Stimulated activated CD4-positive, alpha-beta T cell treated with anti-CD3 and anti-CD28 coated beads, TNF-alpha, amount 100 ng/mL, for 4 hours (primary cell): ENCODE data around the gene GIPC2.
"Not testable (repeated sequence)": the region's sequence is repeated elsewhere in the genome, so short reads cannot be mapped to it uniquely, and the experiment has no call there.

Source experiments
- DNase-seq, 3 experiments: peaks; one replicate each; pipeline ENCODE4 v3.0.0-alpha.2; 2020; ENCODE audit warnings: low read depth in 3 of 3

GIPC2 gene

GRCh38 chr1:78068681-78069283 lies 23.0 kb downstream of the GIPC2 start:
- DNase-seq = no peak

- no peak for DNase-seq
These were observed 24.0 kb downstream of the GIPC2 start for GRCh38 chr1:78069784-78070183.

DNA sequence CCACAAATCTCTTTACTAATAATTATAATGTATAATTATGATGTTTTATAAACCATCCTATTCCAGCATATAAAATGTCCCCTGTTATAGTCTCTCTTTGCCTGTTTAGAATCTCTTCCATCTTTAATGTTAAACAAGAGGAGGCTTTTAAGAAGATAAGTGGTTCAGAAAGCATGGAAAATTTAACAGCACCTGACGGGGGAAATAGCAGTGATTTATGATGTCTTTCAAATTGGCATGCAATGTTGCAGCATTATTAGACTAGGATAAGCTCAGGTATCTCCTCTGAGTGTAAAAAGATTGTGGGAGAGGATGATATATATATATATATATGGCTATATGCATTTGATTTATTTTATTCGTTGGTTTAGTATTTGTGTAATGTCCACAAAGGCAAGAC lies 24.4 kb downstream of the GIPC2 start:
- DNase-seq = no peak

DNA sequence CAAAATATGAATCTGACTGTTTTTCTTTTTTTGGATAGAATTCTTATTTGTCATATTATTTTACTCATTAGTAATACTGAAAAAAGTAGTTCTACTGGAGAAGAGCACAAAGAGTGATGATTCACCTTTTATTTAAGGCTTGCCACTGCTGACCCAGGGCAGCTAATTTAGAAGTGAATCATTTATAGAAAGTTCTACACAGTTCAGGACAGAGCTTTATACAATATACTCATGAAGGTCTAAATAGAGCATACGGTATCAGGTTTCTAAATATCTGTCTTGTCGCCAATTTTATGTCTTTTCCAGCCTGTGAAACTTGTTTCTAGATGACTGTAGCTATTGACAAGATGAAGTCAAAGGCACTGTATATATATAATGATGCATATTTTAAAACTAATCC lies 25.0 kb downstream of the GIPC2 start:
- no peak for DNase-seq

DNA sequence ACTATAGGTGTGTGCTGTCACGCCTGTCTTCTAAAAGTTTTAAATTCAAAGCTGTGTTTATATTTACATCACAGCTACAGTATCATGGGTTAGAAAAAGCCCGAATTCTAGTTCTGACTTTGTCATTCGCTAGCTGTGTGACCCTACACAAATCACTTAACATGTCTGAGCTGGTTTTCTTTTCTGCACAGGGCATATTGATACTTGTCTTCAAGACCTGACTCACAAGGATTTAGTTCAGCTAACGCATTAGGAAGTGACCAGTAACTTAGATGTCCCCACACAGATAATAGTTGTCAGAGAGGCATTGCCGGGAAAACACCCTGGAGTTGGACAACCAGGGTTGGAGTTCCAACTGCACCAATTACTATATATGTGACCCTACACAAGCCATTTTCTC lies 25.9 kb downstream of the GIPC2 start:
- no peak for DNase-seq

DNA sequence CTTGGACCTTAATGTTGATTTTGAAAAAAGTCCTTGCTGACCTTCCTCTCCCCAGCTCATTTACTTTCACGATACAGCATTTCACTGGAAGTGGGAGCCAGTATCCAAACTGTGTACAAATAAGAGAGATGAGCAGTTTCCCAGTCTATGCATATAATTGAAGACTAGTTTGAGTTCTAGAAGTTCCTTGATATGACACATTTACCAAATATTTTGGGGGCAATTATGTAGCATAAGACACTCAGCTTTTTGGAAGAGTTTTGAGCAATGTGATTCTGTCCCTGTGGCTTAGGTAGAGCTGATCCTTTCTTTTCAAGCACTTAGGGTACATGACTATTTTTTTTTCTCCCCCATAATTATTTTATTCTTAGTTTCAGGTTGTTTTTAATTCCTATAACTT lies 26.4 kb downstream of the GIPC2 start:
- no peak for DNase-seq

GRCh38 chr1:78073441-78073840 lies 27.7 kb downstream of the GIPC2 start:
- no peak for DNase-seq

DNA sequence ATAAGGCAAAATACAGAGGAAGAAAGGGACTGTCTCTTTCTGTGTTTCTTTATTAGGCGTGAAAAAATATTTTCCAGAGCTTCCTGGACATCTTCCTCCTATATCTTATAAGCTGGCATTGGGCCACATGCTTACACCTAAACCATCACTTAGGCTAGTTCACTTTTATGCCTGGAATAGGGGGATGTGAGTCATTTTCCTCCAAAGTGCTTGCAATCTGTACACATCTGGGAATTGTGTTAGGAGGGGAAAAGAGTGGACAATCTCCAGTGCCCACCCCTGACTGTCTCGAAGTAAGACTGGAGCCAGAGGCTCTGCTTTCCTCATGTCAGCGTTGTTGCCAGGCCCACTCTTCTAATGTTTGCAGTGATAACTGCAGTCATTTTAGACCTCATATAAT lies 29.9 kb downstream of the GIPC2 start:
- no peak for DNase-seq

DNA sequence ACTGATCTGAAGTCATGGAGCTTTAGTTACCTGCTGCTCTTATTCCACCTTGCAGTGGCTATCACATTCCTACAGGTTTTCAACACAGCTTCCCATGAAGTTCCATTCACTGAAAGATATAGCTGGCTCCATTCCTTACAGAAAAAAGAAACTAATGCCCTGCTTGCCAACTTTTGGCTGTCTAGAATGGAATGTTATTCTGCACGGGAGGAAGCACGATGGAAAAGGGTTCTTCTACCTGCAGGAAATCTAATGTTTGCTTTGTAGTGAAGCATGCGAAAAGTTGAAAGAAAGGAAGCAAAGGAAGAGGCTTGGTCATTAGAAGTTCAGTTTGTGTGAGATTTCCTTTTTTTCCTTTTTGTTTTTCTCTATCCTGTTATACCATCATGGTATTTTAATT lies 32.6 kb downstream of the GIPC2 start:
- DNase-seq = no peak

DNA sequence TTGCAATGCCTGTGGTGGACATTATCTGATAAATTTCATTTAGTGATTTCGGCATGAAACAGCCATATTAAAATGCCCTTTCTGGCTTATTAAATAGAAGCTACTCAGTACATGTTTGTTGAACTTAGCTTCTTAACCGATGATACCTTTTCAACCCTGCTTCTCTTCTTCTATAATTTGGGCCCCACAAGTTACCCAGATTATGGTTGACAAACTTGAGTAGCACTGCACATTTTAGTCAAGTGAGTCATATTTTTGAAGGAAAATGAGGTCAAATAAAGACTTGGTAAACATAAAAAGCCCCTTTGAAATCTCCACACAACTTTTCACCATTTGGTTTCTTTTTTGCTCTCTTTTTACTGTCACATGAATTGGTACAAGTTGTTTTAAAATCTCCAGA lies 33.8 kb downstream of the GIPC2 start:
- no peak for DNase-seq

DNA sequence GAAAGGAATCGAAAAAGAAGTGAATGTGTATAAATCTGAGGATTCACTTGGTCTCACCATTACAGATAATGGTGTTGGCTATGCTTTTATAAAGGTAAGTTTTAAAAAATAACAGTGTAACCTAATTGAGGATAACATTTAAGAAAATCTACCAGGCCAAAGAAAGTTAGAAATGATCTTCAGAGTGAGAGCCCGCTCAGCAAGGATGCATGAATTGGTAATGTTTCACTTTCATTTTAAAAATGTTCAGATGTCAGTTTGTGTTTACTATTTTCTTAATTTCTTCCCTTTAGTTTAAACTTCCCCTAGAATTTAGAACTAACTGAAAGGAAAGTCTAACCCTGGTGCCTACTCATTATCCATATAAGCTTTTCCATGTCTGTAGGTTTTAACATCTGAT lies 35.0 kb downstream of the GIPC2 start:
- no peak for DNase-seq

DNA sequence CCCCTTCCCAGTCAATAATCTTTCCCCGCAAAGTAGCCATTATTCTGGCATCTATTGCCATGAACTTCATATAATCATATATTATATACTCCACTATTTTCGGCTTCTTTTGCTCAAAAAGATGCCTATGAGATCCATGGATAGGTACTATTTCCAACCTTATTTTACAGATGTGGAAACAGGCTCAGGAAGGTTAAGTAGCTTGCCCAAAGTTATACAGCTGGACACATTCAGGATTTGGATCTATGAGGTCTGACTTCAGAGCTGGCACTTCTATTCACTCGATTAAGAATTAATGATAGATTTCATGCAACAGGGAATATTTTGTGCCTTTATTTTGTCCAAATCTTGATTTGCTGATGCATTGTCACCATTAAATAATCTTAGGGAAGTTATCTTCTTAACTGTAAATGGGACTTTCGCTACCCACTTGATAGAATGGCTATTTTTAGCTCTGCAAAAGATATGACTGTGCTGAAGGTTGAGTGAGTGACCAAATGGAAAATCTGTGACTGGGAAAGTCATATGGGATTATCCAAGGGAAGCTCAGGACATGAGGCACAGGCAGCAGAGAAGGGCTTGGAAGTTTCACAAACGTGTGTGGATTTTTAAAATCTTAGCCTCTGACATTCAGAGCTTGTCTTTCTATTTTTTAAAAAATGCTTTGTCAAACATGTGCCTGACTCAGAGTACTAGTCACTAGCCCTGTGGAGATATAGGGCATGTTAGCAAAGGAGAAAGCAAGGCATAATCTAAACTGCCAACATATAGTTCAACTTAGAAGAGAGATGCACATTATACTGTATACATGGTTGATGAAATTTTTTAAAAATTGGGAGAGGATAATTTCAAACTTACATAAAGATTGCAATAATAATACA lies 36.5 kb downstream of the GIPC2 start:
- DNase-seq = no peak

DNA sequence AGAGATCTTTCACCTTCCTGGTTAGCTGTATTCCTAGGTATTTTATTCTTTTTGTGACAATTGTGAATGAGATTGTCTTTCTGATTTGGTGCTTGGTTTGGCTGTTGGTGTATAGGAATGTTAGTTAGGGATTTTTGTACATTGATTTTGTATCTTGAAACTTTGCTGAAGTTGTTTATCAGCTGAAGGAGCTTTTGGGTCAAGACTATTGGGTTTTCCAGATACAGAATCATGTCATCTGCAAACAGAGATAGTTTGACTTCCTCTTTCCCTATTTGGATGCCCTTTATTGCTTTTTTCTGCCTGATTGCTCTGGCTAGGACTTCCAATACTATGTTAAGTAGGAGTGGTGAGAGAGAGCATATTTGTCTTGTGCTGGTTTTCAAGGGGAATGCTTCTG lies 38.9 kb downstream of the GIPC2 start:
- DNase-seq = not testable (repeated sequence)

- DNase-seq = no peak
These were observed 40.9 kb downstream of the GIPC2 start for GRCh38 chr1:78086697-78087096.

GRCh38 chr1:78088015-78088414 lies 42.2 kb downstream of the GIPC2 start:
- no peak for DNase-seq

GRCh38 chr1:78088486-78088885 lies 42.7 kb downstream of the GIPC2 start:
- no peak for DNase-seq

DNA sequence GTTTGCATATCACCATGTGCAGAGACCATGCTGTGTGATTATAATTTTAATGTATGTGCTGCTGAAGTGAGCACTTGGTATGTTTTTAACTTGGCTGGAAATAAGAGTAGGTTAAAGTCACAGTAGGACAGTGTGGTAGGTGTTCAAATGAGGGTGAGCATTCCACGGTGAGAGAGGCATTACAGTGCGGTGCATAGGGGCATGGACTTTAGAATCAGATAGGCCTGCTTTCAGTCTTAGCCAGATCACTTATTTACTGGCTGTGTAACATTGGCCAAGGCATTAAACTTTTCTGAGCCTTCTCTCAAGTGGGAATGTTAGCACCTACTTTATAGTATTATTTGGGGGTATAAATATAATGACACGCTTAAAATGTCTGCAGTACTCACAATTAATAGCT lies 43.2 kb downstream of the GIPC2 start:
- DNase-seq = no peak

- DNase-seq = no peak
These were observed 44.8 kb downstream of the GIPC2 start for GRCh38 chr1:78090472-78091133.

DNA sequence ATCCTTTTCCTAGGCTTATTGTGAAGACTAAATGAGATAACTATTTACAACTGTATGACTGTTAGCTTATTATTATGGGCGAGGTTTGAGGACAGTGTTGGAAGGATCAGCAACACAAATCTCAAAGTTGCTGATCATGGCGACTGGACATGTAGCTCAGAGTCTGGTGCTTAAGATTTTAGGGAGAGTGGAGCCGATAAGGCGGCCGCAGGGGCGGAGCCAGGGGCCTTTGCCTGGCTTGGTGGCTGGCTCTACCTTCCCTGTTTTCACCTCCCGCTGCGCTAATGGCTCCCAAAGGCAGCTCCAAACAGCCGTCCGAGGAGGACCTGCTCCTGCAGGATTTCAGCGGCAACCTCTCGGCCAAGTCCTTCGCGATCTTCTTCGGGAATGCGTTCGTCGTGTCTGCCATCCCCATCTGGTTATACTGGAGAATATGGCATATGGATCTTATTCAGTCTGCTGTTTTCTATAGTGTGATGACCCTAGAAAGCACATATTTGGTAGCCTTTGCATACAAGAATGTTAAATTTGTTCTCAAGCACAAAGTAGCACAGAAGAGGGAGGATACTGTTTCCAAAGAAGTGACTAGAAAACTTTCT lies 45.5 kb downstream of the GIPC2 start:
- DNase-seq = no peak

- DNase-seq = no peak
These were observed 46.1 kb downstream of the GIPC2 start for GRCh38 chr1:78091886-78092285.

DNA sequence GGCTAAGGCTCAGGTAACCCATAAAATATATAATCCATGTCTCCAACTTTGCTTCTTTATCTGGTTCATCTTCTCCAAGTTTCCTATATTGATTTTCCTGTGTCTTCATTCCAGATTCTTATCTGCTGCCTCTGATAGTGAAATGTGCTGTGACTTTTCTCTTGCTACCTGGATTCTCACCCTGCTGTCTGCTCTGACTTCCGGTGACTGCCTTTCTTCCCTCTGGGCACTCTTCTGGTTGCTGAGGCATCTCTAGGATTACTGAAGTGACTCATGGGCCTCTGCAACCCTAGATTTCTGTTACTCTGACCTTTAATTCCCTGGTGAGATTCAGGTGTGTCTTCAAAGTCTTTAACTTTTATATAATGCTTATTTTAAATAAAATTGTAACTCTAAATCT lies 46.9 kb downstream of the GIPC2 start:
- no peak for DNase-seq

GRCh38 chr1:78093560-78093959 lies 47.8 kb downstream of the GIPC2 start:
- DNase-seq = no peak

- DNase-seq = no peak
These were observed 48.9 kb downstream of the GIPC2 start for GRCh38 chr1:78094639-78095038.
